Measurements from ENCODE around the gene SLC37A4.
A peak's percentile ranks its signal among the peaks of the same experiment; 100 is the strongest.

The SLC37A4 gene

GRCh38 chr11:119051440-119052162, 20.9 kb upstream of the SLC37A4 start:
- no peak overlapping the region for H3K27ac ChIP-seq
- TF ChIP-seq CTCF (IDR thresholded peaks at IDR 0.05) (no peak), ZFX (IDR thresholded peaks at IDR 0.05; ENCODE audit: borderline replicate concordance) (no peak)

- TF ChIP-seq ZFX (IDR thresholded peaks at IDR 0.05; ENCODE audit: borderline replicate concordance) (no peak), CTCF (IDR thresholded peaks at IDR 0.05) (no peak)
- H3K27ac ChIP-seq = no peak overlapping the region
These were observed 18.4 kb upstream of the SLC37A4 start for GRCh38 chr11:119049081-119049480.

- TF ChIP-seq CTCF (IDR thresholded peaks at IDR 0.05) (no peak), ZFX (IDR thresholded peaks at IDR 0.05; ENCODE audit: borderline replicate concordance) (no peak)
- H3K27ac ChIP-seq = no peak overlapping the region
These were observed 18.0 kb upstream of the SLC37A4 start for GRCh38 chr11:119048644-119049043.

DNA sequence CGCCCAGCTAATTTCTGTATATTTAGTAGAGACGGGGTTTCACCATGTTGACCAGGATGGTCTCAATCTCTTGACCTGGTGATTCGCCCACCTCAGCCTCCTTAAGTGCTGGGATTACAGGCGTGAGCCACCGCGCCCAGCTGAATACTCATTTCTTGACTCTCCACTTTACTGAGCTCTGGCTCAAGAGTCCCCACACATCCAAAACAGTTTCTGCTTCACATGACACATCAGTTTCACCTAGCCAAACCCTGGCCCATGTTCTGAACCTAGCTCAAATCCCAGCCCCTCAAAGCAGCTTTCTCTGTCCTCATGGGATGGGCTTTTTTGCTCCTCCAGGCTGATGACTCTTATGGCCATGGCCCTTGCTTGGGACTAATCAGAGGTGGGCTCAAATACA, 16.5 kb upstream of the SLC37A4 start:
- H3K27ac ChIP-seq = no peak overlapping the region
- TF ChIP-seq ZFX (IDR thresholded peaks at IDR 0.05; ENCODE audit: borderline replicate concordance) (no peak), CTCF (IDR thresholded peaks at IDR 0.05) (no peak)

- no peak overlapping the region for H3K27ac ChIP-seq
- no peak for TF ChIP-seq CTCF (IDR thresholded peaks at IDR 0.05)
- no peak for TF ChIP-seq ZFX (IDR thresholded peaks at IDR 0.05; ENCODE audit: borderline replicate concordance)
These were observed 15.8 kb upstream of the SLC37A4 start for GRCh38 chr11:119046489-119046888.

- H3K27ac ChIP-seq = no peak overlapping the region
These were observed 14.0 kb upstream of the SLC37A4 start for GRCh38 chr11:119044708-119045107.

More at GRCh38 chr11:119044708-119045107, 14.0 kb upstream of the SLC37A4 start:
- TF ChIP-seq CTCF (IDR thresholded peaks at IDR 0.05) (0 out of 2 replicates have a peak, but pooled peaks have one; percentile 9), ZFX (IDR thresholded peaks at IDR 0.05; ENCODE audit: borderline replicate concordance) (no peak)

Measured in 22Rv1 (cell line).